Activated CD8-positive, alpha-beta memory T cell treated with anti-CD3 and anti-CD28 coated beads, Interleukin-2, amount 10 ng/mL, durations not matched to agents 7 days and 5 days (primary cell): Measurements from ENCODE around the gene PCDHGA7. TPM values are rescaled to one million over a fixed set of nuclear protein-coding genes. Genes with fewer than 3 reads are reported as not detected.
"Not testable (repeated sequence)": the region's sequence is repeated elsewhere in the genome, so short reads cannot be mapped to it uniquely, and the experiment has no call there.

Source experiments
- ATAC-seq: fragments of 150-1000 bp; cut with Tn5 transposase; one replicate; pipeline ENCODE4 v1.10.0; 2021; ENCODE audit warnings: moderate library complexity
- CTCF ChIA-PET: fragments of 350-600 bp; sonication (Branson Sonifier 250); formaldehyde crosslinking; loops from one replicate; lab custom pipeline; 2021; ENCODE audit warnings: antibody characterized with exemption; lab: Charles Lee
- DNase-seq: peaks from one replicate; pipeline ENCODE4 v3.0.0-alpha.2; 2020
- H3K27ac Mint-ChIP-seq: one replicate; pipeline ENCODE4 v1.8.0; 2021; ENCODE audit warnings: mild to moderate bottlenecking, mixed read lengths
- H3K27me3 Mint-ChIP-seq: one replicate; pipeline ENCODE4 v1.8.0; 2021; ENCODE audit warnings: mixed read lengths
- H3K36me3 Mint-ChIP-seq: one replicate; pipeline ENCODE4 v1.8.0; 2021; ENCODE audit warnings: mild to moderate bottlenecking, mixed read lengths
- H3K4me1 Mint-ChIP-seq: one replicate; pipeline ENCODE4 v1.8.0; 2021; ENCODE audit warnings: mixed read lengths
- H3K4me3 Mint-ChIP-seq: one replicate; pipeline ENCODE4 v1.8.0; 2021; ENCODE audit warnings: mild to moderate bottlenecking, moderate library complexity, mixed read lengths
- H3K9me3 Mint-ChIP-seq: one replicate; pipeline ENCODE4 v1.8.0; 2022; ENCODE audit warnings: low read depth, mixed read lengths
- total RNA-seq, 2 experiments: library from RNA; stranded (reverse); gene quantifications; one replicate each; pipeline ENCODE4 v1.2.3, GENCODE V29; 2021

PCDHGA7 gene
- total RNA-seq, 2 experiments from 2014 or later = 0.07 TPM; not detected in 1

GRCh38 chr5:141413540-141414069 is 31.1 kb downstream of the PCDHGA7 start:
- DNase-seq (no peak), ATAC-seq (no peak)
- Mint-ChIP-seq H3K36me3 (peaks cover 15% of the 10 kb centered on the region), H3K27me3 (peaks cover 75% of the 10 kb centered on the region), H3K4me1 (peaks cover 17% of the 10 kb centered on the region), H3K4me3 (peak overlapping the region; percentile 60), H3K27ac (no peak overlapping the region), H3K9me3 (peaks cover 3% of the 10 kb centered on the region)
- CTCF ChIA-PET = interaction anchor here (0.6 to 2.4 kb wide), 17 partner anchors 8 to 151 kb away, joined by 3 to 10 read pairs (median 4); partner anchors contain the start of genes PCDHGA11 and PCDHGA12

GRCh38 chr5:141414548-141415274 is 32.2 kb downstream of the PCDHGA7 start:
- not testable (repeated sequence) for ATAC-seq, DNase-seq, H3K4me3 Mint-ChIP-seq, H3K9me3 Mint-ChIP-seq
- Mint-ChIP-seq H3K36me3 (peaks cover 14% of the 10 kb centered on the region), H3K27ac (peak overlapping the region; percentile 9), H3K27me3 (peaks cover 75% of the 10 kb centered on the region), H3K4me1 (peaks cover 17% of the 10 kb centered on the region)
- CTCF ChIA-PET = interaction anchor here (1.7 to 2.4 kb wide), 2 partner anchors 80 to 143 kb away, joined by 4 to 10 read pairs; no protein-coding TSS in a partner anchor

- H3K27ac Mint-ChIP-seq, ATAC-seq, CTCF ChIA-PET, H3K4me3 Mint-ChIP-seq, H3K9me3 Mint-ChIP-seq, DNase-seq: not testable (repeated sequence)
- Mint-ChIP-seq H3K4me1 (peaks cover 17% of the 10 kb centered on the region), H3K27me3 (peaks cover 73% of the 10 kb centered on the region), H3K36me3 (peaks cover 13% of the 10 kb centered on the region)
Measured at GRCh38 chr5:141415275-141415618, 32.7 kb downstream of the PCDHGA7 start.

GRCh38 chr5:141417494-141418172 is 35.1 kb downstream of the PCDHGA7 start, which contains the start of gene PCDHGB7:
PCDHGB7 (plus strand) TSS chr5:141417677; CDS start chr5:141417860, 183 bp downstream.
- DNase-seq (peak; percentile 57), ATAC-seq (peak; percentile 55)
- peaks cover 20% of the 10 kb centered on the region for H3K4me1 Mint-ChIP-seq
- peaks cover 84% of the 10 kb centered on the region for H3K27me3 Mint-ChIP-seq
- peaks cover 11% of the 10 kb centered on the region for H3K36me3 Mint-ChIP-seq
- not testable (repeated sequence) for H3K4me3 Mint-ChIP-seq, H3K9me3 Mint-ChIP-seq
- CTCF ChIA-PET = interaction anchor here (0.6 to 2.1 kb wide), 6 partner anchors 13 to 140 kb away, joined by 3 to 8 read pairs (median 4); partner anchors contain the start of genes PCDHGA12 and PCDHGA9
- peak within 1 kb of the TSS; percentile 35 for H3K27ac Mint-ChIP-seq

- peaks cover 77% of the 10 kb centered on the region for H3K27me3 Mint-ChIP-seq
- H3K4me3 Mint-ChIP-seq = no peak overlapping the region
- ATAC-seq (no peak), DNase-seq (no peak)
- peaks cover 8% of the 10 kb centered on the region for H3K9me3 Mint-ChIP-seq
- no peak overlapping the region for H3K27ac Mint-ChIP-seq
- CTCF ChIA-PET = interaction anchor here (1.1 to 2.1 kb wide), 5 partner anchors 11 to 145 kb away, joined by 3 to 23 read pairs (median 8); partner anchors contain the start of gene PCDHGA12
- H3K4me1 Mint-ChIP-seq = peaks cover 12% of the 10 kb centered on the region
- H3K36me3 Mint-ChIP-seq = peaks cover 11% of the 10 kb centered on the region
Measured at GRCh38 chr5:141419074-141419880, 36.7 kb downstream of the PCDHGA7 start.

GRCh38 chr5:141420855-141421488 is 38.4 kb downstream of the PCDHGA7 start, which contains the start of gene PCDHGA11:
PCDHGA11 (plus strand) TSS chr5:141421051; CDS start chr5:141421228, 177 bp downstream.
- ATAC-seq (no peak), DNase-seq (peak; percentile 57)
- Mint-ChIP-seq H3K27me3 (peaks cover 76% of the 10 kb centered on the region), H3K4me1 (peaks cover 9% of the 10 kb centered on the region), H3K4me3 (peak within 1 kb of the TSS; percentile 65), H3K36me3 (peaks cover 7% of the 10 kb centered on the region), H3K9me3 (peaks cover 8% of the 10 kb centered on the region), H3K27ac (peak within 1 kb of the TSS; percentile 54)
- CTCF ChIA-PET = interaction anchor here (0.8 to 2.4 kb wide), 23 partner anchors 8 to 221 kb away, joined by 3 to 23 read pairs (median 4); partner anchors contain the start of genes PCDHB11, PCDHGA10, PCDHGA12 and PCDHGA4

GRCh38 chr5:141421489-141421855 is 38.9 kb downstream of the PCDHGA7 start:
- Mint-ChIP-seq H3K4me3 (peak overlapping the region; percentile 65), H3K4me1 (peaks cover 9% of the 10 kb centered on the region), H3K36me3 (peaks cover 7% of the 10 kb centered on the region), H3K27me3 (peaks cover 73% of the 10 kb centered on the region), H3K27ac (peak overlapping the region; percentile 54), H3K9me3 (peaks cover 8% of the 10 kb centered on the region)
- ATAC-seq (no peak), DNase-seq (no peak)
- CTCF ChIA-PET = interaction anchor here (0.6 to 2.4 kb wide), 20 partner anchors 8 to 222 kb away, joined by 3 to 23 read pairs (median 4); partner anchors contain the start of genes PCDHB11, PCDHGA10, PCDHGA12 and PCDHGA5

- CTCF ChIA-PET = interaction anchor here (1.1 to 2.4 kb wide), 2 partner anchors 10 to 100 kb away, joined by 3 to 6 read pairs; partner anchors contain the start of gene PCDHGA10
- DNase-seq = no peak
- H3K27me3 Mint-ChIP-seq = peaks cover 73% of the 10 kb centered on the region
- H3K9me3 Mint-ChIP-seq = peaks cover 8% of the 10 kb centered on the region
- H3K27ac Mint-ChIP-seq = no peak overlapping the region
- no peak overlapping the region for H3K4me3 Mint-ChIP-seq
- peaks cover 7% of the 10 kb centered on the region for H3K4me1 Mint-ChIP-seq
- ATAC-seq = no peak
- peaks cover 7% of the 10 kb centered on the region for H3K36me3 Mint-ChIP-seq
Measured at GRCh38 chr5:141422742-141423291, 40.3 kb downstream of the PCDHGA7 start.

GRCh38 chr5:141427783-141428426 is 45.4 kb downstream of the PCDHGA7 start:
- CTCF ChIA-PET = no interaction called here
- Mint-ChIP-seq H3K4me1 (peaks cover 5% of the 10 kb centered on the region), H3K36me3 (peaks cover 4% of the 10 kb centered on the region), H3K27me3 (peaks cover 60% of the 10 kb centered on the region), H3K9me3 (peaks cover 14% of the 10 kb centered on the region), H3K4me3 (no peak overlapping the region), H3K27ac (no peak overlapping the region)
- DNase-seq (no peak), ATAC-seq (no peak)

GRCh38 chr5:141430332-141431113 is 48.0 kb downstream of the PCDHGA7 start, which contains the start of gene PCDHGA12:
PCDHGA12 (plus strand) TSS chr5:141430507; CDS start chr5:141430760, 253 bp downstream.
- Mint-ChIP-seq H3K9me3 (peaks cover 18% of the 10 kb centered on the region), H3K27me3 (peaks cover 52% of the 10 kb centered on the region), H3K27ac (peak within 1 kb of the TSS; percentile 69), H3K4me1 (peaks cover 5% of the 10 kb centered on the region), H3K4me3 (peak within 1 kb of the TSS; percentile 43), H3K36me3 (peaks cover 6% of the 10 kb centered on the region)
- DNase-seq (no peak), ATAC-seq (no peak)
- CTCF ChIA-PET = interaction anchor here (0.7 to 2.2 kb wide), 19 partner anchors 10 to 134 kb away, joined by 3 to 23 read pairs (median 3); partner anchors contain the start of genes PCDHGA1, PCDHGA10, PCDHGA11 and PCDHGA6
